Measurements from ENCODE around the gene PRDM11. TPM values are rescaled to one million over a fixed set of nuclear protein-coding genes. Genes with fewer than 3 reads are reported as not detected.

The PRDM11 gene
- total RNA-seq, 1 experiment from 2014 or later, result 2.6 TPM

DNA sequence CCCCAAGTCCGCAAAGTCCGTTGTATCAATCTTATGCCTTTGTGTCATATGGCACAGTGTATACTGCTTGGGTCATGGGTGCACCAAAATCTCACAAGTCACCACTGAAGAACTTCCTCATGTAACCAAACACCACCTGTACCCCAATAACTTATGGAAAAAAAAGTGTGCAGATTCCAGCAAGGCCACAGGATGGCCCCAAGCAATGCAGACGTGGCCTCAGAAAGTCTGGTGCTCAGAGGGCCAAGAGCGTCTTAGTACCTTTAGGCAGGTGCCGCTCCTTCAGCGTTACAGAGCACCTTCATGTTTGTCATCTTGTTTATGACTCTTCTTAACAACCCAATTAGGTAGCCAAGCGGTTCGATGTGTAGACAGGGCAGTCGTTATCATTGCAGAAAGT lies 65.3 kb downstream of the PRDM11 start:
- in situ Hi-C loops (cut with HindIII; ENCODE audit: low pct_unique_long_range_greater_than_20kb, low sequenced_read_pairs), result no loop called here
- DNase-seq (ENCODE audit: low read depth, low spot score), result no peak

DNA sequence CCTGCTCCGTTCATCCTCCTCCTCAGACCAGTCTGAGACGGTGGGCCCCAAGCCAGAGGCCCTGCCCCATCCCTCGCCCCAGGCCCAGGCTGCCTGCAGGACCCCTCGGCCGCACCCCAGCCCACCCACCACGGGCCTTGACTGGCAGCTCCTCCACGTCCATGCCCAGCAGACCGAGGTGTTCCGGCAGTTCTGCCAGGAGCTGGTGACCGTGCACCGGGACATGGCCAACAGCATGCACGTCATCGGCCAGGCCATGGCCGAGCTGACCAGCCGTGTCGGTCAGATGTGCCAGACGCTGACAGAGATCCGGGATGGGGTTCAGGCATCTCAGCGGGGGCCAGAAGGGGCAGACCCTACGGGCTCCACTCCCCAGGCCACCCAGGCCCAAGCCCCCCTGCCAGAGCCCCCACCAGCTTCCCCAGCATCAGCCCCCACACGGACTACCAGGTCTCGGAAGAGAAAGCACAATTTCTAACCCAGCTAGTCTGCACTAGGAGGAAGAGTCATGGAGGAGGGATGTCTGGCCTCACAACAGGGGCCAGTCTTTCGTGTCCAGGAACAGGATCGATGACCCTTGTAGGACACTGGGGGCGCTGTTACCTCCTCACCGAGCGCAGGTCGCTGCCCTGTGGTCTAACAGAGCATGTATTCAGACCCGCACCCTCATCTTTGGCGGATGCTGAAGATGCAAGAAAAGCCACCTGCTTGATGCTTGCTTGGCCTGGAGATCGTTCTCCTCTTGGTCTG lies 66.3 kb downstream of the PRDM11 start:
- in situ Hi-C loops (cut with HindIII; ENCODE audit: low pct_unique_long_range_greater_than_20kb, low sequenced_read_pairs), result no loop called here
- DNase-seq (ENCODE audit: low read depth, low spot score), result peak; percentile 16

DNA sequence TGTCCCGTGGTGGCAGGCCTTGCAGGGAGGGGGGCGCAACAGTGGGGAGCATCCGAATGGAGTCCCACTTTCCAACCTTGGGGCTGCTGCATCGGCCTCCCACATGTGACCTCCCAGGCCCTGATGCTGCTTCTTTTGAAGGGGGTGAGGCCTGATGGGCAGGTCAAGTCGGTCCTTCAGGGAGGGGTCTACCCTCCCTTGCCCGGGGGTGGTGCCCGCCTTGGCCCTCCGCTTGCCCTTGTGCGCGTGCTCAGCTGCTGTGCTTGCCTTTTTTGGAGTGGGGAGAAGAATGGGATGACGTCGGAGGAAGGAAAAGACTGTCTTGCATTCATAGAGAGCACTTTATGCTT lies 66.9 kb downstream of the PRDM11 start:
- in situ Hi-C loops (cut with HindIII; ENCODE audit: low pct_unique_long_range_greater_than_20kb, low sequenced_read_pairs), result no loop called here
- no peak for DNase-seq (ENCODE audit: low read depth, low spot score)

DNA sequence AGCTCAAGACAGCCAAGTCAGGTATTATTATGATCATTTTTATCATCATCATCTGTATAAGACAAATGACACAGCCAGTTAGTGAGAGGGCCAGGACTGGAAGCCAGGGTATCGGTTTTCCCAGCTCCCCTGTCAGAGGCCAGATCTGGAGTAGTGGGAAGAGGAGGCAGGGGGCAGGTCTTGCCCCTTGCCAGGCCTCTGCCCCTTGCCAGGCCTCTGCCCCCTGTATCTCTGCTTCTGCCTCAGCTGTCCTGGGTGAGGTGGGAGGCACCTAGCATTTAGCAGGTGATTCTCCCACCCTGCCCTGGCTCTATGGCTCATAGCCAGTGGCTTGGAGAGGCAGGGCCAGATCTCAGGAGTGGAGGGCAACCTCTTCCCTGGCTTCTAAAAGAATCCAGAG lies 67.3 kb downstream of the PRDM11 start:
- in situ Hi-C loops (cut with HindIII; ENCODE audit: low pct_unique_long_range_greater_than_20kb, low sequenced_read_pairs), result no loop called here

DNA sequence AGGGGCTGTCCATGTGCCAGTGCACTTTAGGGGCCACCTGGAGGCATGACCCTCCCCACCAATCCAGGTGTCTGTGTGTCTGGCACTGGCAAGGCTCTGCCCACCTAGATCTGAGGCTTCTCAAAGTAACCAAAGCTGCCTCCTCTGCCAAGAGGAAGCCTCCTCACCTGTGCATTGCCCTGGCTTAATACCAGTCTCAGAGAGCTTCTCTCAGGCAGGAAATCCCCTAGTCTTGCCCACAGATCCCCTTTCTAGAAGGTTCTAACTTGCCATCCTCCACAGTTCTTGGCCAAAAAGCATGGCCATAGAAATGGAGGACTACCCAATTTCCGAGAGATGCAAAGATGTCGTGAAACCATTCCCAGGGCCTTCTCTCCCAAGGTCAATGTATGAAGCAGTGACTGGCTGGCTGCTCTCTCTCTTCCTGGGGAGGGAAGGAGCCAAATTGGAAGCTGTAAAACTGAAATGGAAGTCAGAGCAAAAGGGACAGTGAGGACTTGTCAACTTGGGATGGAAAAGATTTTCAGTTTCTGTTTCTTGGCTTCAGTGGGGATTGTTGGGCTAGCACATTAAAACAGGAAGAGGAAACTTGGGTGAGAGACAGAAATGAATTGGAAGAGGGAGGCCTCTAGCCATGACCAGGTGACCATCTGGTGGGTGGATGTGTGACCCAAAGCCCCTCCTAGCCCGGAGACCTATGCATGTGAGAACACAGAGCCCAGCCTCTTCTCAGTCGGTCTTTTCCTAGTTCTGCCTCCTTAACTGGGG lies 68.8 kb downstream of the PRDM11 start:
- in situ Hi-C loops (cut with HindIII; ENCODE audit: low pct_unique_long_range_greater_than_20kb, low sequenced_read_pairs), result no loop called here
- DNase-seq (ENCODE audit: low read depth, low spot score), result no peak

More for the DNA sequence above, 67.3 kb downstream of the PRDM11 start:
- DNase-seq (ENCODE audit: low read depth, low spot score), result no peak

DNA sequence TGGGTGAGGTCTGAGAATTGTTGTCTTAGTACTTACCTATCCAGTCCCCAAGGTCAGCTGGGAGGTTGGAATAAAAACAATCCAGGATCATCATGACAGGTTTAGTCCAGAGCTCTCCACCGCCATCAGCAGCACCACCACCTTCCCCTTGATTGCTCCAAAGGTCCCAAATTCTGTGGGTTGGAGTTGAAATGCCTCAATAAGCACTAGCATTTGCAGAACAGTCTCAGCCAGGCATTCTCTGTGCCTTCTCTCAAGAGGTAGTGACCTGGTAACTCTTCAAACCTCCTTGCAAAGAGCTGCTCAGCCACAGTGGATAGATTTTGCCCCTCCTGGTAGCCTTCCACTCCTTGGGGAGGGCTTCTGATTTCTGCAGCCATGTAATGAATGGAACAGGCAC lies 69.6 kb downstream of the PRDM11 start:
- in situ Hi-C loops (cut with HindIII; ENCODE audit: low pct_unique_long_range_greater_than_20kb, low sequenced_read_pairs), result no loop called here
- no peak for DNase-seq (ENCODE audit: low read depth, low spot score)

DNA sequence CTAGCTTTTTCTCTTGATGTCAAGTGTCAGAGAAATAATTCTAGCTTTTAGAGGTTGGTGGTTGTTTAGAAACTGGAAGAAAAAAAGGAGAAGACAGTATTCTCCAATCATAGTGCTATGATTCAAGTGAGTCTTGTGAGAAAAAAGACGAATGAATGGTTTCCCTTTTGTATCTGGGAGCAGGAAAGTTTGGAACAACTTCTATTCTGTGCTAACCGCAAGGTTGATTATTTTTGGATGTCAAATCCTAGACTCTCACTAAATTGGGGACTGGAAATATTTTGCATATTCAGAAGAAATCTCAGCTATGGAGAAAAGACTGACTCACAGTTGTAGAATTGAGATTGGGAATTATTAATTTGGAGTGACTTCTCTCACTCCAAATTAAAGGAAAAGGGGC lies 70.5 kb downstream of the PRDM11 start:
- DNase-seq (ENCODE audit: low read depth, low spot score), result no peak
- in situ Hi-C loops (cut with HindIII; ENCODE audit: low pct_unique_long_range_greater_than_20kb, low sequenced_read_pairs), result no loop called here

DNA sequence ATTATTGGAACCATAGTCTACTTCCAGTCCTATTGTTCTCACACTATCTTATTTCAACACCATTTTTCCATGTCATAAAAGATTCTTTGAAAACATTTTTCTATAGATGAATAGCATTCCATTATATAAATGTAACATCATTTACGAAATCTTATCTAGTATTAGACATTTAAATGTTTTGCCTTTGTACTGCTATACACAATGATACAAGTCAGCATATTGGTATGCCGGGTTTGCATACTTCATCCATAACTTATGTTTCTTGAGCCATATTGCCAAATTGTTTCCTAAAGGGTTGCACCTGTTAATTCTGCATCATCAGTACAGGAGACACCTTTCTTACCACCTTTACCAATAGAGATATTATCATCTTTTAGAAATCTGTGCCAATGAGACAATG lies 71.6 kb downstream of the PRDM11 start:
- in situ Hi-C loops (cut with HindIII; ENCODE audit: low pct_unique_long_range_greater_than_20kb, low sequenced_read_pairs), result no loop called here
- DNase-seq (ENCODE audit: low read depth, low spot score), result no peak

DNA sequence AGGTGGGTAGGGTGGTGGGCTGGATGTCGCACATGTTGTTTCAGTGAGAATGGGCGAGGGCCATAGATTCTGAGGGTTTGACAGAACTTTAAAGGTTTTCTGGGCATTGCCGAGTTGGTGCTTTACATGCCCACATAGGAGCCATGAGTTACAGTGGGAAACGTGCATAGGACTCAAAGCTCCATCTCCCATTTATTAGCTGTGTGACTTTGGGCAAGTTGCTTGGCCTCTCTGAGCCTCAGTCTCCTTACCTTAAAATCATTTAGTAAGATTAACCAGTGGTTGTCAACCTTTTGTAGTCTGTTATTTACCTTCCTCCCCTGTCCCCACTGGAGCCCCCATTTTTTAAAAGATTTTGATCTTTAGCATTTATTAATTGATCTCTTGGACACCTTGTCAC lies 72.3 kb downstream of the PRDM11 start:
- DNase-seq (ENCODE audit: low read depth, low spot score), result no peak
- in situ Hi-C loops (cut with HindIII; ENCODE audit: low pct_unique_long_range_greater_than_20kb, low sequenced_read_pairs), result no loop called here

DNA sequence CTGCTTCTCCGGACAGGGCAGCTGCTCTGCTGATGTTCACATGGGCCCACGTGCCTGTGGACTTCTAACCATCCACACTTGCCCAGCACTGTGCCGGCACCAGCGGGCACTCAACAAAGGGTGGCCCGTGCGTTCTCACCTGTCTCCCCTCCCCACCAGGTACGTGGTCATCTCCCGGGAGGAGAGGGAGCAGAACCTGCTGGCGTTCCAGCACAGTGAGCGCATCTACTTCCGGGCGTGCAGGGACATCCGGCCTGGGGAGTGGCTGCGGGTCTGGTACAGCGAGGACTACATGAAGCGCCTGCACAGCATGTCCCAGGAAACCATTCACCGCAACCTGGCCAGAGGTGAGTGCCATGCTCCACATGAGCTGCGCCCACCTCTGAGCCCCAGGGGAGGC lies 73.0 kb downstream of the PRDM11 start:
- in situ Hi-C loops (cut with HindIII; ENCODE audit: low pct_unique_long_range_greater_than_20kb, low sequenced_read_pairs), result no loop called here
- DNase-seq (ENCODE audit: low read depth, low spot score), result no peak

DNA sequence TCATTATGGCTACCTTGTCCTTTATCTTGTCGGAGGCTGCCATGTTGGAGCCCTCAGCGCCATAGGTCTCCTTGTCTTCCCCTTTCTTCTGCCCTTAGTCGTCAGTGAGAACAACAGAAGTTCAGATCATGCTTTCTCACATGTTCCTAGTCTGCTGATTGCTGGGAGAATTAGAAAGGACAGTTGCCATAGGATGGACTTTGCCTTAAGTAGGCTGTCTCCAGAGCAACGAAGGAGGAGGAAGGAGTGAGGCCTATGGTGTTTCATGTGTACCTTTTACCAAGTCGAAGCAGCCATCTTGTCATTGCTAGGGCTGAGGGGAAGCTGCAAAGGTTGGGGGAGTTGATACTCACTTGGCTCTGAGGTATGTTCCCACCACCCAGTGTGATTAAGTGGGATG lies 77.1 kb downstream of the PRDM11 start:
- in situ Hi-C loops (cut with HindIII; ENCODE audit: low pct_unique_long_range_greater_than_20kb, low sequenced_read_pairs), result no loop called here
- no peak for DNase-seq (ENCODE audit: low read depth, low spot score)

DNA sequence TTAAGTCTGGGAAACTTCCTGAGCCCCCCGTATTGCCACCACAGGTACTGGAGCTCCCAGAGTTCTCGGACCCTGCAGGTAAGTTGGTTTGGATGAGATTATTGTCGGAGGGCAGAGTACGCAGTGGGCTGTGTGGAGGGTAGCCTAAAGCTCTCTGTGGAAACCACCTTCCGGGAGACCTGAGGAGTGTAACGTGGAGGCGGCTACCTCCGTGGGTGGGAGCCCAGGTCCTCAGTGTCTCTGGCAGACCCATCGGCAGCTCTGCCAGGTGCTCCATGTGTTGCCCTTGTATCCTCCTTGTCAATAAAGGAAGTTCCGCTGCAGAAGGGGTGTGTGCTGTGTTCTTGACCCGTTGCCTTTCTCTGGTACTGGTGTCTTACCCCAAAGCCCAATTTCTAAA lies 78.3 kb downstream of the PRDM11 start:
- in situ Hi-C loops (cut with HindIII; ENCODE audit: low pct_unique_long_range_greater_than_20kb, low sequenced_read_pairs), result no loop called here
- no peak for DNase-seq (ENCODE audit: low read depth, low spot score)

DNA sequence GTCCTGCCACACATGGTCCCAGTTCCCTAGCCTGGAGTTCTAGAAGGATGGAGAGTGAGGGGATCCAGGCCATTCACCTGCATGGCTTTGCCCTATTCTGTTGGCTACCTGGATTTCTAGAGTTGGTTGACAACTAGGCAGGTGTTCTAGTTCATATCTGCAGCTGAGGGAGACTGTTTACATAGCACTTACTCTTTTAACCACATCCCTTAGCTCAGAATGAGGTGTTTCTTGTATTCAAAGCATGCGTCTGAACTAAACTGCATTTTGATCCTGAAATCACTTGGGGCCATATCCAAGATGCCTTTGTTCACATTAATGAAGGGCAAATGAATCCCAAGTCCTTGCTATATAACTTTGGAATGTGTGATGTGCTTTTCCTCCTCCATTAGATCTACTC lies 78.8 kb downstream of the PRDM11 start:
- in situ Hi-C loops (cut with HindIII; ENCODE audit: low pct_unique_long_range_greater_than_20kb, low sequenced_read_pairs), result no loop called here
- no peak for DNase-seq (ENCODE audit: low read depth, low spot score)

DNA sequence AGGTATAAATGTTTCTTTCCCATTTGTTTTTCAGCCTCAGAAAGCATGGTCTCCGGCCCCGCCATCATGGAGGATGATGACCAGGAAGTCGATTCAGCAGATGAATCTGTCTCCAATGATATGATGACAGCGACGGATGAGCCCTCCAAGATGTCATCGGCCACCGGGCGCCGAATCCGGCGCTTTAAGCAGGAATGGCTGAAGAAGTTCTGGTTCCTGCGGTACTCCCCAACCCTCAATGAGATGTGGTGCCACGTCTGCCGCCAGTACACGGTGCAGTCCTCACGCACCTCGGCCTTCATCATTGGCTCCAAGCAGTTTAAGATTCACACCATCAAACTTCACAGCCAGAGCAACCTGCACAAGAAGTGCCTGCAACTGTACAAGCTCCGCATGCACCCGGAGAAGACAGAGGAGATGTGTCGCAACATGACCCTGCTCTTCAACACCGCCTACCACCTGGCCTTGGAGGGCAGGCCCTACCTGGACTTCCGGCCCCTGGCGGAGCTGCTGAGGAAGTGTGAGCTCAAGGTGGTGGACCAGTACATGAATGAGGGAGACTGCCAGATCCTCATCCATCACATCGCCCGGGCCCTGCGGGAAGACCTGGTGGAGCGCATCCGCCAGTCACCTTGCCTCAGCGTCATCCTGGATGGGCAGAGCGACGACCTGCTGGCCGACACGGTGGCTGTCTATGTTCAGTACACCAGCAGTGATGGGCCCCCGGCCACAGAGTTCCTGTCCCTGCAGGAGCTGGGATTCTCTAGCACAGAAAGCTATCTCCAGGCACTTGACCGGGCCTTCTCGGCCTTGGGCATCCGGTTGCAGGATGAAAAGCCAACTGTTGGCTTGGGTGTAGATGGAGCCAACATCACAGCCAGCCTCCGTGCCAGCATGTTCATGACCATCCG lies 79.8 kb downstream of the PRDM11 start:
- DNase-seq (ENCODE audit: low read depth, low spot score), result no peak
- in situ Hi-C loops (cut with HindIII; ENCODE audit: low pct_unique_long_range_greater_than_20kb, low sequenced_read_pairs), result no loop called here

DNA sequence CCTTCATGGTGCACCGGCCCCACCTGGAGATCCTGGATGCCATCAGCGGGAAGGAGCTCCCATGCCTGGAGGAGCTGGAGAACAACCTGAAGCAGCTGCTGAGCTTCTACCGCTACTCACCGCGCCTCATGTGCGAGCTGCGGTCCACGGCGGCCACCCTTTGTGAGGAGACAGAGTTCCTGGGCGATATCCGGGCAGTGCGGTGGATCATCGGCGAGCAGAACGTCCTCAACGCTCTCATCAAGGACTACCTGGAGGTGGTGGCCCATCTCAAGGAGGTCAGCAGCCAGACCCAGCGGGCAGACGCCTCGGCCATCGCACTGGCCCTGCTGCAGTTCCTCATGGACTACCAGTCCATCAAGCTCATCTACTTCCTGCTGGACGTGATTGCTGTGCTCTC lies 80.5 kb downstream of the PRDM11 start:
- no peak for DNase-seq (ENCODE audit: low read depth, low spot score)
- in situ Hi-C loops (cut with HindIII; ENCODE audit: low pct_unique_long_range_greater_than_20kb, low sequenced_read_pairs), result no loop called here

DNA sequence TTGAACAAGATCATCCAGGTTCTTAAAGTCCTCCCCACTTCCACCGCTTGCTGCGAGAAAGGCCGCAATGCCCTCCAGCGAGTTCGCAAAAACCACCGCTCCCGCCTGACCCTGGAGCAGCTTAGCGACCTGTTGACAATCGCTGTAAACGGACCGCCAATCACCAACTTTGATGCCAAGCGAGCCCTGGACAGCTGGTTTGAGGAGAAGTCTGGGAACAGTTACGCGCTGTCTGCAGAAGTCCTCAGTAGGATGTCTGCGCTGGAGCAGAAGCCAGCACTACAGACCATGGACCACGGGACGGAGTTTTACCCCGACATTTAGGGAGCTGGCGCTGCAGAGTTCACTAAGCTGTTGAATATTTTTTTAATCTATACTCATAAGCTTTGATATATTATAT lies 81.4 kb downstream of the PRDM11 start:
- DNase-seq (ENCODE audit: low read depth, low spot score), result no peak
- in situ Hi-C loops (cut with HindIII; ENCODE audit: low pct_unique_long_range_greater_than_20kb, low sequenced_read_pairs), result no loop called here

DNA sequence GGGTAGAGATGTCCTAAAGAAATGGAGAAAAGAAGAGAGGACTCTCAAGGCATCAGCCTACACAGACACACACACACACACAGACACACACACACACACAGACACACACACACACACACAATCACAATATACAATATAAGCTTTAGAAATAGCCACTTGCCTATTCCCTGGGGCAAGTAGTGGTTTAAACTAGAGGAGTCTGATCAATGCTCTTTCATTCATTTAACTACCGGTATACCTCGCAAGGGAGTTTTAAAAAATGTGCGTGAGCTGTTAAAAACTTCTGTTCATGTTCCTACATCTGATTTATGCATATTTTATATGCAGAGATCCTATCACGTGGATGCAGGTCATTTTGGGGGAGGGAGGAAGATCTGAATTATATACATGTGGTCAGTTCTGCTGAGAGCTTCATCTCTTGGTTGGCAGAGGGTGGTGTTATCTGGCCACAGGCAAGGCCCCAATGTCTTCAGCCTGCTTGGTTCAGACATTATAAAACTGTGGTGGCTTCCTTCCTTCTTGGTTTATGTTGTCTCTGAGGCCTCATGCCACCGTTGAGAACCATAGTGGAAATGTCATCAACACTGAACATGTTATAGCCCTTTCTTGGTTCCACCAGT lies 83.1 kb downstream of the PRDM11 start:
- in situ Hi-C loops (cut with HindIII; ENCODE audit: low pct_unique_long_range_greater_than_20kb, low sequenced_read_pairs), result no loop called here

More for the DNA sequence above, 83.1 kb downstream of the PRDM11 start:
- DNase-seq (ENCODE audit: low read depth, low spot score), result peak; percentile 69
